Muscle of leg (tissue), 11 donors: ENCODE results near the gene PML. TPM values are rescaled to one million over a fixed set of nuclear protein-coding genes. Genes with fewer than 3 reads are reported as not detected.

Experiments
- DNase-seq: peaks from one replicate; pipeline ENCODE4 v3.0.0; 2013
- H3K27ac ChIP-seq: one replicate; pipeline ENCODE4 v1.5.1; 2013; ENCODE audit warnings: mild to moderate bottlenecking, low read length, control low read depth
- H3K27me3 ChIP-seq: one replicate; pipeline ENCODE4 v1.6.1; 2013; ENCODE audit warnings: low read length; ENCODE audit not compliant: control insufficient read depth, insufficient read depth
- H3K36me3 ChIP-seq: one replicate; pipeline ENCODE4 v1.6.1; 2013; ENCODE audit warnings: low read length; ENCODE audit not compliant: control insufficient read depth, insufficient read depth
- H3K4me1 ChIP-seq: one replicate; pipeline ENCODE4 v1.6.1; 2013; ENCODE audit warnings: low read length; ENCODE audit not compliant: control insufficient read depth, insufficient read depth
- H3K4me3 ChIP-seq: one replicate; pipeline ENCODE4 v1.5.1; 2013; ENCODE audit warnings: low read length, control low read depth
- H3K9me3 ChIP-seq: replicated peaks from 2 replicates; pipeline ENCODE4 v1.6.1; 2013; ENCODE audit warnings: low read depth, low read length; ENCODE audit not compliant: control insufficient read depth
- WGBS: methylation state at CpG from one replicate; pipeline ENCODE4 v1.1.5; 2013; ENCODE audit warnings: missing lambda C conversion rate; ENCODE audit not compliant: insufficient coverage; 5-methylcytosine and 5-hydroxymethylcytosine counted together
- polyA plus RNA-seq, 8 donors: library from polyadenylated mRNA; unstranded; fragments of 120-200 nt; gene quantifications; one replicate each; pipeline versions ENCODE4 v1.2.1 to v1.2.3, GENCODE V29; 2013; ENCODE audit warnings: inconsistent platforms in 1 of 8, low replicate concordance in 1 of 8; ENCODE audit not compliant: insufficient read length in 8 of 8, insufficient read depth in 1 of 8
- total RNA-seq: library from RNA; stranded (reverse); fragments of 120-200 nt; gene quantifications from one replicate; pipeline ENCODE4 v1.2.4, GENCODE V29; 2013

PML gene
- total and polyA plus RNA-seq, 9 donors = 15.2 to 47.2 (median 32.0) TPM

- WGBS = 84% methylated on average over 8 of the region's 9 CpGs
- Histone ChIP-seq H3K27ac (peak overlapping the region; percentile 79), H3K4me3 (no peak overlapping the region), H3K4me1 (peaks cover 64% of the 10 kb centered on the region), H3K9me3 (no peaks in the 10 kb centered on the region), H3K36me3 (peaks cover 41% of the 10 kb centered on the region), H3K27me3 (no peaks in the 10 kb centered on the region)
- DNase-seq = peak; percentile 22
These were observed 4.1 kb upstream of the PML start for GRCh38 chr15:73990250-73991005.

- Histone ChIP-seq H3K9me3 (no peaks in the 10 kb centered on the region), H3K4me3 (peak overlapping the region; percentile 73), H3K36me3 (peaks cover 34% of the 10 kb centered on the region), H3K27me3 (no peaks in the 10 kb centered on the region), H3K27ac (peak overlapping the region; percentile 79), H3K4me1 (peaks cover 58% of the 10 kb centered on the region)
- DNase-seq = peak; percentile 81
- 16% methylated on average over 4 of the region's 5 CpGs for WGBS
These were observed 3.3 kb upstream of the PML start for GRCh38 chr15:73991260-73991659.

- WGBS = 0% methylated on average over 52 of the region's 72 CpGs
- peaks cover 30% of the 10 kb centered on the region for H3K36me3 ChIP-seq
- H3K9me3 ChIP-seq = no peaks in the 10 kb centered on the region
- peaks cover 54% of the 10 kb centered on the region for H3K4me1 ChIP-seq
- H3K4me3 ChIP-seq = peak within 1 kb of the TSS; percentile 73
- H3K27ac ChIP-seq = peak within 1 kb of the TSS; percentile 79
- H3K27me3 ChIP-seq = no peaks in the 10 kb centered on the region
- peak; percentile 97 for DNase-seq
These were observed 2.6 kb upstream of the PML start, which contains the start of gene STOML1 for GRCh38 chr15:73991726-73992593. Gene STOML1 (minus strand): TSS chr15:73992295. CDS start chr15:73992223, 72 bp downstream.

- Histone ChIP-seq H3K4me1 (peaks cover 48% of the 10 kb centered on the region), H3K27ac (peak overlapping the region; percentile 65)
- no peak for DNase-seq
These were observed 2.0 kb upstream of the PML start for GRCh38 chr15:73992594-73992898.

GRCh38 chr15:73993211-73993994, 1.1 kb upstream of the PML start:
- Histone ChIP-seq H3K4me1 (peaks cover 55% of the 10 kb centered on the region), H3K36me3 (peaks cover 24% of the 10 kb centered on the region), H3K4me3 (peak overlapping the region; percentile 93), H3K27me3 (no peaks in the 10 kb centered on the region), H3K9me3 (no peaks in the 10 kb centered on the region), H3K27ac (no peak overlapping the region)
- peak; percentile 15 for DNase-seq
- 92% methylated on average over 9 of the region's 10 CpGs for WGBS

More at GRCh38 chr15:73992594-73992898, 2.0 kb upstream of the PML start:
- Histone ChIP-seq H3K27me3 (no peaks in the 10 kb centered on the region), H3K4me3 (peak overlapping the region; percentile 26), H3K36me3 (peaks cover 24% of the 10 kb centered on the region), H3K9me3 (no peaks in the 10 kb centered on the region)
- 88% methylated on average over 5 of the region's 5 CpGs for WGBS

GRCh38 chr15:73994912-73995622, 551 bp downstream of the PML start:
- Histone ChIP-seq H3K36me3 (peaks cover 18% of the 10 kb centered on the region), H3K4me3 (peak overlapping the region; percentile 93), H3K4me1 (peaks cover 46% of the 10 kb centered on the region), H3K27me3 (no peaks in the 10 kb centered on the region), H3K27ac (peak overlapping the region; percentile 97), H3K9me3 (no peaks in the 10 kb centered on the region)
- peak; percentile 52 for DNase-seq
- WGBS = 0% methylated on average over 16 of the region's 18 CpGs

GRCh38 chr15:73996267-73996666, 1.8 kb downstream of the PML start:
- 25% methylated on average over 1 of the region's 2 CpGs for WGBS
- Histone ChIP-seq H3K4me1 (peaks cover 34% of the 10 kb centered on the region), H3K4me3 (peak overlapping the region; percentile 93), H3K27me3 (no peaks in the 10 kb centered on the region), H3K36me3 (peaks cover 19% of the 10 kb centered on the region), H3K9me3 (no peaks in the 10 kb centered on the region), H3K27ac (peak overlapping the region; percentile 97)
- DNase-seq = peak; percentile 15

- DNase-seq = peak; percentile 62
- peaks cover 23% of the 10 kb centered on the region for H3K36me3 ChIP-seq
- peak overlapping the region; percentile 97 for H3K27ac ChIP-seq
- H3K9me3 ChIP-seq = no peaks in the 10 kb centered on the region
- H3K27me3 ChIP-seq = no peaks in the 10 kb centered on the region
- 33% methylated on average over 1 of the region's 5 CpGs for WGBS
- H3K4me1 ChIP-seq = peaks cover 28% of the 10 kb centered on the region
- peak overlapping the region; percentile 14 for H3K4me3 ChIP-seq
These were observed 2.4 kb downstream of the PML start for GRCh38 chr15:73996939-73997338.

GRCh38 chr15:73997986-73998385, 3.5 kb downstream of the PML start:
- Histone ChIP-seq H3K27ac (no peak overlapping the region), H3K27me3 (no peaks in the 10 kb centered on the region), H3K9me3 (no peaks in the 10 kb centered on the region), H3K4me1 (peaks cover 21% of the 10 kb centered on the region), H3K4me3 (no peak overlapping the region), H3K36me3 (peaks cover 27% of the 10 kb centered on the region)
- no peak for DNase-seq
- WGBS = 93% methylated on average over 27 of the region's 27 CpGs
